Thoracic aorta (tissue), 2 donors: ENCODE measurements around the gene ROR1. TPM values are rescaled to one million over a fixed set of nuclear protein-coding genes. Genes with fewer than 3 reads are reported as not detected.

Source experiments
- ATAC-seq: fragments of 150-250 bp; one replicate; pipeline ENCODE4 v1.8.0; 2017; ENCODE audit warnings: low read depth; ENCODE audit not compliant: insufficient number of reproducible peaks, low FRiP score
- DNase-seq: peaks from one replicate; pipeline ENCODE4 v3.0.0-alpha.2; 2020; ENCODE audit warnings: low spot score
- H3K27ac ChIP-seq, 2 donors: fragments of 200-600 bp; sonication (generic); 1 replicate in 1 of 2; 2 replicates in 1 of 2; pipeline ENCODE4 v1.5.1; 2016; ENCODE audit warnings: mild to moderate bottlenecking in 2 of 2, moderate library complexity in 2 of 2
- H3K27me3 ChIP-seq: fragments of 200-600 bp; sonication (generic); replicated peaks from 2 replicates; pipeline ENCODE4 v1.6.0; 2016; ENCODE audit warnings: mild to moderate bottlenecking; ENCODE audit not compliant: insufficient read depth
- H3K36me3 ChIP-seq: fragments of 200-600 bp; sonication (generic); one replicate; pipeline ENCODE4 v1.5.1; 2016
- H3K4me1 ChIP-seq, 2 donors: fragments of 200-600 bp; sonication (generic); 1 replicate in 1 of 2; 2 replicates in 1 of 2; pipeline versions ENCODE4 v1.5.1 to v1.6.0; 2016; ENCODE audit warnings: low read depth in 2 of 2, mild to moderate bottlenecking in 1 of 2; ENCODE audit not compliant: control insufficient read depth in 1 of 2
- H3K4me3 ChIP-seq: fragments of 200-600 bp; sonication (generic); 2 replicates; pipeline ENCODE4 v1.5.1; 2016; ENCODE audit warnings: mild to moderate bottlenecking
- H3K9me3 ChIP-seq: fragments of 200-600 bp; sonication (generic); 2 replicates; pipeline ENCODE4 v1.5.1; 2016
- total RNA-seq, 2 donors: library from RNA; depleted of rRNA; stranded (reverse); fragments of >200 nt; gene quantifications; one replicate each; pipeline versions ENCODE4 v1.1.0 to v1.2.3, GENCODE V29; 2016
- TF ChIP-seq, protein P1 (sequence below): fragments of 200-600 bp; sonication (generic); IDR thresholded peaks from one replicate; pipeline ENCODE4 v1.5.1; 2019; ENCODE audit warnings: antibody characterized with exemption

The ROR1 gene
- total RNA-seq, 2 donors from 2014 or later: 41.2 to 51.8 TPM

- peak overlapping the region; percentile 34 to 48 for H3K27ac ChIP-seq
These were observed 298.4 kb downstream of the ROR1 start for GRCh38 chr1:64072089-64072793.

GRCh38 chr1:64073705-64074104 is 299.9 kb downstream of the ROR1 start:
- H3K36me3 ChIP-seq: no peaks in the 10 kb centered on the region
- H3K27me3 ChIP-seq: no peaks in the 10 kb centered on the region
- peaks cover 12 to 56% of the 10 kb centered on the region in 2 donors for H3K4me1 ChIP-seq
- no peak overlapping the region for H3K27ac ChIP-seq
- no peak for DNase-seq
- no peaks in the 10 kb centered on the region for H3K9me3 ChIP-seq
- no peak for ATAC-seq
- H3K4me3 ChIP-seq: no peak overlapping the region
- TF ChIP-seq, protein P1, sequence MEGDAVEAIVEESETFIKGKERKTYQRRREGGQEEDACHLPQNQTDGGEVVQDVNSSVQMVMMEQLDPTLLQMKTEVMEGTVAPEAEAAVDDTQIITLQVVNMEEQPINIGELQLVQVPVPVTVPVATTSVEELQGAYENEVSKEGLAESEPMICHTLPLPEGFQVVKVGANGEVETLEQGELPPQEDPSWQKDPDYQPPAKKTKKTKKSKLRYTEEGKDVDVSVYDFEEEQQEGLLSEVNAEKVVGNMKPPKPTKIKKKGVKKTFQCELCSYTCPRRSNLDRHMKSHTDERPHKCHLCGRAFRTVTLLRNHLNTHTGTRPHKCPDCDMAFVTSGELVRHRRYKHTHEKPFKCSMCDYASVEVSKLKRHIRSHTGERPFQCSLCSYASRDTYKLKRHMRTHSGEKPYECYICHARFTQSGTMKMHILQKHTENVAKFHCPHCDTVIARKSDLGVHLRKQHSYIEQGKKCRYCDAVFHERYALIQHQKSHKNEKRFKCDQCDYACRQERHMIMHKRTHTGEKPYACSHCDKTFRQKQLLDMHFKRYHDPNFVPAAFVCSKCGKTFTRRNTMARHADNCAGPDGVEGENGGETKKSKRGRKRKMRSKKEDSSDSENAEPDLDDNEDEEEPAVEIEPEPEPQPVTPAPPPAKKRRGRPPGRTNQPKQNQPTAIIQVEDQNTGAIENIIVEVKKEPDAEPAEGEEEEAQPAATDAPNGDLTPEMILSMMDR: no peak

More at GRCh38 chr1:64072089-64072793, 298.4 kb downstream of the ROR1 start:
- Histone ChIP-seq H3K27me3 (no peaks in the 10 kb centered on the region), H3K36me3 (no peaks in the 10 kb centered on the region), H3K4me3 (no peak overlapping the region), H3K9me3 (no peaks in the 10 kb centered on the region), H3K4me1 (peaks cover 12 to 56% of the 10 kb centered on the region in 2 donors)
- no peak for DNase-seq
- ATAC-seq: no peak
- TF ChIP-seq, protein P1: no peak

DNA sequence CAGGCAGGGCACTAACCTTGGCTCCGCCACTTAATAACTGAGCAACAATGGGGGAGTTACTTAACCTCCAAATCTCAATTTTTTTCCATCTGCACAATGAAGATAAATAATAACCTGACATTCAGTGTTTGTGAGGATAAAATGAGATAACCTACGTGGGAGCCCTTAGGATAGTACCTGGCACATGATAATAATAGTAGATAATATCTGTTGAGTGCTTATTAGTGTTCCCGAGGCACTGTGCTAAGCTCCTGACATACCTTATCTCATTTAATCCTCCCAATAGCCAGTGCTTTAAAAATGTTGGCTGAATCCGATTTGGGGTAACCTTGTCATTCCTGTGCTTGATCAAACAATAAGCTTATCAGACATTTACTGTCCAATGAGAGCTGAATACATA is 300.9 kb downstream of the ROR1 start:
- Histone ChIP-seq H3K27me3 (no peaks in the 10 kb centered on the region), H3K4me3 (no peak overlapping the region), H3K4me1 (peaks cover 12 to 50% of the 10 kb centered on the region in 2 donors), H3K36me3 (no peaks in the 10 kb centered on the region), H3K27ac (no peak overlapping the region), H3K9me3 (no peaks in the 10 kb centered on the region)
- ATAC-seq: no peak
- TF ChIP-seq, protein P1: no peak
- DNase-seq: no peak

DNA sequence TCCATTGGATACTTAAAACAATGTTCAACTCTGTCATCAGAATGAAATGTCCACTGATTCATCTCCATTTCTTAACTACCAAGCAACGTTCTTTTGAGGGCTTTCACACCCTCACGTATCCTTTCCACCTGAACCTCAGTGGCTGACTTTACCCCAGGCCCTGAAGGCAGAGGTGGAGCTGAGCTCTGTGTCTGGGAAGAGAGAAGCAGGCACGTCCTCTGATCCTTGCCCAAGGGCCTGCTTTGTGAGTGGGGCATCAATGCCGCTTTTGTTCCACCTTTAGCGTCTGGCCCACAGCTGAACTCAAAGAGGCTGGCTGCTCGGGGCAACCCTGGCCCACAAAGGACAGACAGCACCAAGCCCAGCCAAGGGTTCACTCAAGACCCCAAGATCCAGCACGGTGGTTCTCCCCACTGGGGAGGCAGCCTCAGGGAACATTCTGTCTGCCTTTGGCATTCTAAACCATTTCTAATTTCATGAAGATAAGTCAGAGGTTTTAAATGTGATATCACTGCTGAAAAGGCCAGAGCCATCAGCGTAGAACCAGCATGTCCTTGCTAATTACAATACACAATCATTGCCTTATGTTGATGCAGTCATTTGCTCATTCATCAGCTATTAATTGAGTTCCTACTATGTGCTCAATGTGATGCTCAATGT is 303.6 kb downstream of the ROR1 start:
- TF ChIP-seq, protein P1: no peak
- H3K27ac ChIP-seq: no peak overlapping the region
- H3K27me3 ChIP-seq: no peaks in the 10 kb centered on the region
- ATAC-seq: no peak
- H3K4me1 ChIP-seq: peaks cover 10 to 46% of the 10 kb centered on the region in 2 donors
- no peaks in the 10 kb centered on the region for H3K9me3 ChIP-seq
- H3K36me3 ChIP-seq: no peaks in the 10 kb centered on the region
- DNase-seq: no peak
- H3K4me3 ChIP-seq: no peak overlapping the region

DNA sequence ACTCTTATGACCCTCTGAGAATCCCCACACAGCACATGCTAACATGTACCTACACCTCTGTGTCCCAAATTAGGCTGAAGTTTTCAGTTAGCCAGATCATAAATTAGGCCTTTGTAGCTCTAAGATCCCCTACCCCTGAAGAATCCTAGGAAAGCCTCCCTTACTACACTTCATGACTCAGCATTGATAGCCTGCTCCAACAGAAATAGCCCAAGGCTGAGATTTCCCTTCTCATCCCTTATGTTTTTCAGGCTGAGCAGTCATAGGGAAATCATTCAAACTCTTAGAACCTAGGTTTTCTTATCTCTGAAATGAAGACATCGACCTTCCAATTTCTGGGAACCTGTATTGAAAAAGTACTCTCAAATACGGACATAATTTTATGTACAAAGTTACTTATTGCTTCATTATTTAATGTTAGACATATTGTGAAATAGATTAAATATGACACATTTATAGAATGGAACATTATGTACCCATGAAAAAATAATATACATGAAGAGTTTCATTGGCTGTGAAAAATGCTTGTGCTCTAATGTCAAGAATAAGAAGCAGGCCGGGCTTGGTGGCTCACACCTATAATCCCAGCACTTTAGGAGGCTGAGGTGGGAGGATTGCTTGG is 307.2 kb downstream of the ROR1 start:
- no peak overlapping the region for H3K4me3 ChIP-seq
- no peaks in the 10 kb centered on the region for H3K9me3 ChIP-seq
- no peak for DNase-seq
- no peaks in the 10 kb centered on the region for H3K27me3 ChIP-seq
- TF ChIP-seq, protein P1: no peak
- no peak overlapping the region for H3K27ac ChIP-seq
- peaks cover 26 to 58% of the 10 kb centered on the region in 2 donors for H3K4me1 ChIP-seq
- no peak for ATAC-seq
- no peaks in the 10 kb centered on the region for H3K36me3 ChIP-seq
